ENCODE results near the gene KCNMB2. TPM values are rescaled to one million over a fixed set of nuclear protein-coding genes. Genes with fewer than 3 reads are reported as not detected.

Gene KCNMB2
- polyA plus RNA-seq, 1 experiment, result not detected

GRCh38 chr3:178519701-178520100 lies 16.5 kb upstream of the KCNMB2 start:
- DNase-seq (ENCODE audit: low read depth), result no peak
- Histone ChIP-seq H3K27me3 (ENCODE audit: control insufficient read depth, insufficient read depth, low read length) (no peaks in the 10 kb centered on the region), H3K36me3 (ENCODE audit: control insufficient read depth, insufficient read depth, low read length) (no peaks in the 10 kb centered on the region), H3K4me3 (ENCODE audit: low read depth, low read length) (no peak overlapping the region)
- TF ChIP-seq CTCF (IDR thresholded peaks at IDR 0.05; ENCODE audit: insufficient read depth, low read depth, low read length), result no peak
- ChIA-PET POLR2A (interaction anchor here (0.6 kb wide), 1 partner anchor 13 kb away, joined by 4 read pairs; no protein-coding TSS in a partner anchor), CTCF (no interaction called here)

GRCh38 chr3:178520451-178520850 lies 15.8 kb upstream of the KCNMB2 start:
- Histone ChIP-seq H3K27me3 (ENCODE audit: control insufficient read depth, insufficient read depth, low read length) (no peaks in the 10 kb centered on the region), H3K36me3 (ENCODE audit: control insufficient read depth, insufficient read depth, low read length) (no peaks in the 10 kb centered on the region), H3K4me3 (ENCODE audit: low read depth, low read length) (no peak overlapping the region)
- DNase-seq (ENCODE audit: low read depth), result no peak
- ChIA-PET POLR2A (no interaction called here), CTCF (no interaction called here)
- no peak for TF ChIP-seq CTCF (IDR thresholded peaks at IDR 0.05; ENCODE audit: insufficient read depth, low read depth, low read length)

- no peak overlapping the region for H3K4me3 ChIP-seq (ENCODE audit: low read depth, low read length)
- no peak for DNase-seq (ENCODE audit: low read depth)
- ChIA-PET CTCF (interaction anchor here (0.6 to 0.9 kb wide), 2 partner anchors 59 to 87 kb away, joined by 3 read pairs; no protein-coding TSS in a partner anchor), POLR2A (no interaction called here)
- TF ChIP-seq CTCF (IDR thresholded peaks at IDR 0.05; ENCODE audit: insufficient read depth, low read depth, low read length), result no peak
- H3K27me3 ChIP-seq (ENCODE audit: control insufficient read depth, insufficient read depth, low read length), result no peaks in the 10 kb centered on the region
- H3K36me3 ChIP-seq (ENCODE audit: control insufficient read depth, insufficient read depth, low read length), result no peaks in the 10 kb centered on the region
Measured at GRCh38 chr3:178522200-178523052, 13.8 kb upstream of the KCNMB2 start.

GRCh38 chr3:178525251-178525650 lies 11.0 kb upstream of the KCNMB2 start:
- DNase-seq (ENCODE audit: low read depth), result no peak

More at GRCh38 chr3:178525251-178525650, 11.0 kb upstream of the KCNMB2 start:
- H3K4me3 ChIP-seq (ENCODE audit: low read depth, low read length), result no peak overlapping the region
- no peaks in the 10 kb centered on the region for H3K27me3 ChIP-seq (ENCODE audit: control insufficient read depth, insufficient read depth, low read length)
- no peak for TF ChIP-seq CTCF (IDR thresholded peaks at IDR 0.05; ENCODE audit: insufficient read depth, low read depth, low read length)
- H3K36me3 ChIP-seq (ENCODE audit: control insufficient read depth, insufficient read depth, low read length), result no peaks in the 10 kb centered on the region
- ChIA-PET POLR2A (no interaction called here), CTCF (interaction anchor here (0.7 kb wide), 1 partner anchor 88 kb away, joined by 3 read pairs; no protein-coding TSS in a partner anchor)
